ENCODE measurements around the gene AJUBA.
"Not testable (repeated sequence)": the region's sequence is repeated elsewhere in the genome, so short reads cannot be mapped to it uniquely, and the experiment has no call there.

AJUBA gene

GRCh38 chr14:22981090-22981875, 1.1 kb downstream of the AJUBA start:
- DNase-seq (ENCODE audit: low read depth in 2 of 2, low spot score in 1 of 2): no peak

DNA sequence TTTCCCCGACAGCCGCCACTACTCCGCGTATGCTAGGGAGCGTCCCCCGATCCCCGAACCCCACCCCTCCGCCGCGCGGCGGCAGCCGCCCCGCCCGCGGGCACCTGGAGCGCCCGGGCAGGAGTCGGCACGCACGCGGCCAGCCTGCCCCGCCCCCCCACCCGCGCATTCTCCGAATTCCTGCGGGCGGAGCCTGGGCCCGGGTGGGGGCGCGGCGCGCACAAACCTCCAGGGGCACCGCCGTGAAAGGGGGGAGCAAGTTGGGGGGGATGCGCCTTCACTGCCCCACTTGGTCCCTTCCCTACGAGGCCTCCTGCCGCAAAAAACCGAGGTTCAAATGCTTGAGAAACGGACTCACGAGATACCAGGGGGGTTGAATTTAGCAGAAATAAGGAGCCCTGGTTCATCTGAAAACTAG, 1.7 kb downstream of the AJUBA start:
- DNase-seq (ENCODE audit: low read depth in 2 of 2, low spot score in 1 of 2): peak in 1 of 2 donors; percentile 29

DNA sequence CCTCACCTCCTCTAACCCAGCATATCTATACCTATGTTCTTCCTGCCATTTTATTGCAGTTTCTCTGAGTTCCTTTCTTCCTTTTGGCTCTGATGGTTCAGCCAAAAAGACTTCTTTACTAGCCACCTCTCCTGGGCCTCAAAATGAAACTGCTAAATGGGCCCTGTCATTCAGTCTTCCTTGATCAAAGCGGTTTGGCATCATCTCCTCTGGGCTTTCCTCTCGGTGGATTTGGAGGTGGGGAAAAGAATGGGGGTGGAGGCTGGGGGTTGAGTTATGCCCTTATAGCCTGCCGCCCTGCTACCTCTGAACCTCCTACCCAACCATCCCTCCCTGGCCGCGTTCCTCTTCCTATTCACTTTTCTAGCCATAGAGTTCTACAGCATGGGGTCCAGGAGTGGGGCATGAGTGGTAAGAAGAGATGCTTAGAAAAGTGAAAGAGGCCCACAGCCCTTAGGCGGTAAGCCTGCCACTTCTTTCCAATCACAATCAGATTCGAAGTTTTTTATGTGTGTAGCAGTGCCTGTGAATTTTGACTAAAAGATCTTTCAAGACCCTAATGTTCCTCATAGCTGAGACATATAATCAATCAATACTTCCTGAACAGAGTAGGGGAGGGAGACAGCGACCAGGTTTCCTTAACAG, 2.5 kb downstream of the AJUBA start:
- DNase-seq (ENCODE audit: low read depth in 2 of 2, low spot score in 1 of 2): no peak

GRCh38 chr14:22978981-22979671, 3.2 kb downstream of the AJUBA start:
- DNase-seq (ENCODE audit: low read depth in 2 of 2, low spot score in 1 of 2): no peak

GRCh38 chr14:22978487-22978837, 3.9 kb downstream of the AJUBA start:
- DNase-seq (ENCODE audit: low read depth in 2 of 2, low spot score in 1 of 2): no peak

GRCh38 chr14:22977684-22978486, 4.5 kb downstream of the AJUBA start:
- no peak for DNase-seq (ENCODE audit: low read depth in 2 of 2, low spot score in 1 of 2)

- no peak for DNase-seq (ENCODE audit: low read depth in 2 of 2, low spot score in 1 of 2)
Measured at GRCh38 chr14:22977434-22977683, 5.0 kb downstream of the AJUBA start.

- DNase-seq (ENCODE audit: low read depth in 2 of 2, low spot score in 1 of 2): no peak
Measured at GRCh38 chr14:22976620-22977433, 5.5 kb downstream of the AJUBA start.

DNA sequence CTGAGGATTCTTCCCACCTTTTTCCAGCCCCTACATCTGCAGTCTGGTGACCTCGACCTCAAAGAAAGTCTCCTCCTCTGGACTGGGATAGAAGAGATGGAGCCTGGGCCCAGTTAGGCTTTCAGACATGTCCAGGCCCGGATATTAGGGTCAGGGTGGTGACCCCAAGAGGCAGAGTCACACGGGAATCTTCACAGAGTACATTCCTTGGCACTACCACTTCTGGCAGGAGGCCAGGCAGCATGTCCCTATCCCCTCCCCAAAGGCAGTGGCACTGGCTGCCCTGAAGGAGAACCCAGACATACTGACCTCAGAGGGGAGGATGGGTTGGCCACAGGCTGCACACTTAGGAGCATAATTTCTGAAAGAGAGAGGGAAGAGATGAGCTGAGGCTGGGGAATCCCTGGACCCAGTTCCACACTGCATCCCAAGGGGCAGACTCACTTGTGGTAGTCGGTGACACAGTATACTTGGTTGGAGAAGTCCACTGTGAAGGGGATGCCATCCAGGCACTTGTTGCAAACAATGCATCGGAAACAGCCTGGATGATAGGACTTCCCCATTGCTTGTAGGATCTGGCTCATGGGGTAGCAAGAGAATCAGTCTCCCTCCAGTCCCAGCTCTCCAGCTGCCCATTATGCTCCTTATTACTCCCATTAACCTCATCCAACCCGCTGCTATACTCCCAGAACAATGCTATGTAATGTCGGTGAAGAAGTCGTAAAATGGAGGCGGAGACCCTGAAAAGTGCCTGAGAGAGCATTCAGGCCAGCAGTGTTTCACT, 7.6 kb downstream of the AJUBA start:
- DNase-seq (ENCODE audit: low read depth in 2 of 2, low spot score in 1 of 2): no peak

DNA sequence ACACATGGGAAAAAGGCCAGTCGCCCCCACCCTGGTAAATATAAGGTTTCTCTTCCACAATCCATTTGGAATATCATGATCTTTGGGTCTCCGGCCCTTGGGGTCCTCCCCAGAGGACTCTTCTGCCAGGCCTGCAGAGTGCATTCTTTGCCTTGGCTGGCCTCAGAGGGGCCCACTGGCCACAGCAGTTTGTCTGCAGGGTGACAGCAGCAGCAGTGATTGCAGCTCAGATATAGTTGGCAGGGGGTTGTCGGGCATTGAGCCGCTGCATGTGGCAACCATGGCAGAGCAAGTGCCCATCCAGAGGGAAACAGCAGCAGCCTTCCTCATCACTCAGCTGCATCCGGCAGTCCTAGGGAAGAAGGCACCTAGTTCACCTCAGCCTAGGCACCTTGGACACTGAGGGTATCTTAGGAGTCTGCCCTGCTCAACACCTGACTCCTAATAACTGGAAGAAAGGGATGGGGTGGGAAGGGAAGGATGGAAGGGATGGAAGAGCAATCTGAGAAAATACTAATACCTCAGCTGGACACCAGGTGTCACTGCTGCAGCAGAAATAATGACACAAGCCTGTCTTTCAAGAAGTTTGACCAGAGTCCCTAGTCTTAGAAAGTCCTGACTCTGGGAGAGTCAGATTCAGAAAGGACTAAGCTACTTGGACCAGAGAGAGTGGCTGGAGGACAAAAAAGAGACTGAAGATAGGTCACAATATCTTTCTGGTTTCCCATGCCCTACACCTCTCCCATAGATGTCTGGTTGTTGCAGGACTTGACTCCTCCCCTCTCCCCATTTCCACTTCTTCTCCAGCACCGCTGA, 8.9 kb downstream of the AJUBA start:
- no peak for DNase-seq (ENCODE audit: low read depth in 2 of 2, low spot score in 1 of 2)

DNA sequence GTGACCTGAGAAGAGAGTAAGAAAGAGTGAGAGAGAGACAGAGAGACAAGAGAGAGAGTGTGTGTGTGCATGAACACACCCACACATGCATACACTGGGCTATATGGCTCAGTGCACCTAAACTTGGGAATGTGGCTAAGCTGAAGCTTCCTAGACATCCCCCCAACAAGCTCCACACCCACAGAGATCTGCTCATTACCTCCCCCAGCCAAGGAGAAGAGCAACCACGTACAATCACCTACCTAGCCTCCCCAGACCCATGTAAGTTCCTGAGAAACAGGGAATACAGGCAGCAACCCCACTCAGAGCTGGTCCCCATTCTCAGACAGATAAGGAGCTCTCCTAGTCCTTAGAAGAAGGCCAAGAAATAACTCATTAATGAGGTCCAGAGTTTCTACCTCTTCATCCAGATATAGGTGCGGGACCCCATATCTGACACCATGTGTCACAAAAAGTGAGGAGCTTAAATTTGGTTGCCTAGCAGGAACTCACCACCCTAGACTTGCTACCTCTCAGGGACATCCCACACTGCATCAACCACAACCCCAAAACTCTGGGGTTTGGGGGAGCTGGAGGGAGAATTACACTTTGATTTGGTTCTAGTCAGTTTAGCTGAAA, 9.9 kb downstream of the AJUBA start:
- no peak for DNase-seq (ENCODE audit: low read depth in 2 of 2, low spot score in 1 of 2)

DNA sequence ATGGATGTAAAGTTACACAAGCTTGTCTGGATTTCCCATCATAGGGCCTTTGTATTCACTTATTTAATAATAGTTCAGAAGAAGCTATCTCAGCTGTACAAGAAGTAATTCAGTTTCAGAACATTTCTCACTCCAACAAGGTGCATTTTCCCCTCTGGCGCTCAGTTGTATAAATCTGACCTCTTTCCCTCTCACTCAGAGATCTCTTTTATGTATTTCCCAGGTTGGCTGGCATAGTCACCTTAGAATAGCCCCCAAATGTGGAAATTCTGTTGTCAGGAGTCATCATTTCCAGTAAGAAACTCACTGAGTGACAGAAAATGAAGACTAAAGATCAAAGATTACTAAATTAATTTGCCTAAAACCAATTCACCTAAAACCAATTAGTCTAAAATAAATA, 11.2 kb downstream of the AJUBA start:
- no peak for DNase-seq (ENCODE audit: low read depth in 2 of 2, low spot score in 1 of 2)

DNA sequence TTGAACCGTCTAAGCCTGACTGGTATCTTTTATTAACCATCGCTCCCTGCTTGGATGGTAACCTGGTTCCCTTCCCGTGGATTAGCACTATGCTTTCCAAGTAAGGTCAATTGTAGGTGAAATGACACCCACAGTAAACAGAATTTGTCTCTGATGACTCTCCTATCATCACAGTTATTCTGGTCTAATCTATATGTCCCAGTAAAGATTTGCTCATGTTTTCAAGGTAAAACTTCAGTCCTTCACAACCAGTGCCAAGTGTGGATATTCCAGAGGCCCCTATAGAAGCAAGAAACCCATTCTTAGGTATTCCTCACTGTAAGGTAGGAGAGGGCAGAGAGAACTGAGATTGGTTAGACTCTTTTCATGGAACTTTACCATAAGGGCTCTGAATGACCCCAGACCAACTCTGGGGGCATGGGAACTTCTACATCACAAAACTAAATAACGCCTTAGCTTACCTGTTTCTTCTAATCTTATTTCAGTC, 15.5 kb downstream of the AJUBA start:
- DNase-seq (ENCODE audit: low read depth in 2 of 2, low spot score in 1 of 2): no peak

DNA sequence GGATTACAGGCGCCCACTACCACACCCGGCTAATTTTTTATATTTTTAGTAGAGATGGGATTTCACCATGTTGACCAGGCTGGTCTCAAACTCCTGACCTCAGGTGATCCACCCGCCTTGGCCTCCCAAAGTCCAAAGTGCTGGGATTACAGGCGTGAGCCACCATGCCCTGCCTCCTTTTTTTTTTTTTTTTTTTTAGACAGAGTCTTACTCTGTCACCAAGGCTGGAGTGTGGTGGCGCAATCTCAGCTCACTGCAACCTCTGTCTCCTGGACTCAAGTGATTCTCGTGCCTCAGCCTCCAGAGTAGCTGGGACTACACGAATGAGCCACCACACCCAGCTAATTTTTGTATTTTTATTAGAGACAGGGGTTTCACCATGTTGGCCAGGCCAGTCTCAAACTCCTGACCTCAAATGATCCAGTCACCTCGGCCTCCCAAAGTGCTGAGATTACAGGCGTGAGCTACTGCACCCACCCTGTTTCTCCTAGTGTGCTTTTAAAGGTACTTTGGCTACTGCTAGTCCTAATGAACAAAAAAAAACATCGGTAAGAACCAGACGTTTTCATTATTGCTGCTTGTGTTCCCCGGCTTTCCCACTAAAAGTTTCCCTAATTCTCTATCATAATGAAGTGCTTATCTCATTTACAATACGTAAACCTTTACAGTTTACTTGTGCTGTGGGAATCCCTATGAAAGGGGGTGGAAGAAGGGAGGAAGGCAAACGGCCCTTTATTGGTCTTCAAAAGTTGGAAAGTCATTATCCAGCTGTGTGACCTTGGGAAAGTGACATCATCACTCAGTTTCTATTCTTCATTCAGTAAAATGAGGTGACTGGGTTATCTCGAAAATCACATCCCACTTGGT, 16.2 kb downstream of the AJUBA start:
- not testable (repeated sequence) for DNase-seq (ENCODE audit: low read depth in 2 of 2, low spot score in 1 of 2)

GRCh38 chr14:22962061-22962676, 20.2 kb downstream of the AJUBA start:
- DNase-seq (ENCODE audit: low read depth in 2 of 2, low spot score in 1 of 2): no peak

- no peak for DNase-seq (ENCODE audit: low read depth in 2 of 2, low spot score in 1 of 2)
Measured at GRCh38 chr14:22955702-22956569, 26.4 kb downstream of the AJUBA start.
